CD4-positive, alpha-beta memory T cell (primary cell): ENCODE measurements around the gene CYTH1. TPM values are rescaled to one million over a fixed set of nuclear protein-coding genes. Genes with fewer than 3 reads are reported as not detected.
"Not testable (repeated sequence)": the region's sequence is repeated elsewhere in the genome, so short reads cannot be mapped to it uniquely, and the experiment has no call there.

Experiments
- CTCF ChIA-PET: fragments of 350-600 bp; sonication (Branson Sonifier 250); formaldehyde crosslinking; loops from one replicate; lab custom pipeline; 2021; ENCODE audit warnings: inconsistent platforms; ENCODE audit not compliant: partially characterized antibody; lab: Charles Lee
- POLR2A ChIA-PET: fragments of 350-600 bp; sonication (Branson Sonifier 250); formaldehyde crosslinking; loops from one replicate; lab custom pipeline; 2021; ENCODE audit not compliant: partially characterized antibody; lab: Charles Lee
- DNase-seq, 5 donors: peaks; one replicate each; pipeline versions ENCODE4 v3.0.0 to v3.0.0-alpha.2; 2020 to 2022; ENCODE audit warnings: mixed read lengths in 1 of 5
- H3K27ac ChIP-seq: one replicate; pipeline ENCODE4 v1.7.0; 2013; ENCODE audit warnings: low read depth, low read length
- H3K27me3 ChIP-seq: 2 replicates; pipeline ENCODE4 v1.7.0; 2013; ENCODE audit warnings: mild to moderate bottlenecking, low read length, moderate library complexity; ENCODE audit not compliant: insufficient read depth
- H3K36me3 ChIP-seq: 2 replicates; pipeline ENCODE4 v1.7.0; 2013; ENCODE audit warnings: mild to moderate bottlenecking, low read length, moderate library complexity; ENCODE audit not compliant: insufficient read depth
- H3K4me1 ChIP-seq: 2 replicates; pipeline ENCODE4 v1.7.0; 2013; ENCODE audit warnings: mild to moderate bottlenecking, low read length, moderate library complexity; ENCODE audit not compliant: insufficient read depth
- H3K4me3 ChIP-seq, 2 donors: one replicate each; pipeline ENCODE4 v1.7.0; 2013; ENCODE audit warnings: low read length in 2 of 2, mild to moderate bottlenecking in 1 of 2
- H3K9me3 ChIP-seq, 2 donors: one replicate each; pipeline ENCODE4 v1.7.0; 2013; ENCODE audit warnings: low read length in 2 of 2, control low read depth in 1 of 2; ENCODE audit not compliant: control insufficient read depth in 1 of 2
- H3K27ac Mint-ChIP-seq, 7 donors: one replicate each; pipeline ENCODE4 v1.8.0; 2020 to 2021; ENCODE audit warnings: mixed read lengths in 7 of 7, mild to moderate bottlenecking in 6 of 7, inconsistent platforms in 3 of 7, moderate library complexity in 3 of 7
- H3K27me3 Mint-ChIP-seq, 2 donors: one replicate each; pipeline ENCODE4 v1.8.0; 2020 to 2021; ENCODE audit warnings: mixed read lengths in 2 of 2
- H3K36me3 Mint-ChIP-seq, 2 donors: one replicate each; pipeline ENCODE4 v1.8.0; 2020 to 2021; ENCODE audit warnings: mixed read lengths in 2 of 2, inconsistent platforms in 1 of 2, mild to moderate bottlenecking in 1 of 2
- H3K4me1 Mint-ChIP-seq, 4 donors: one replicate each; pipeline ENCODE4 v1.8.0; 2020 to 2021; ENCODE audit warnings: mixed read lengths in 4 of 4, mild to moderate bottlenecking in 1 of 4
- H3K4me3 Mint-ChIP-seq, 8 donors: one replicate each; pipeline ENCODE4 v1.8.0; 2020 to 2021; ENCODE audit warnings: mixed read lengths in 8 of 8, mild to moderate bottlenecking in 7 of 8, moderate library complexity in 6 of 8, inconsistent platforms in 3 of 8
- H3K9me3 Mint-ChIP-seq, 8 donors: one replicate each; pipeline ENCODE4 v1.8.0; 2020 to 2021; ENCODE audit warnings: mixed read lengths in 8 of 8, mild to moderate bottlenecking in 5 of 8, inconsistent platforms in 3 of 8, moderate library complexity in 1 of 8
- intact Hi-C: fragments of 100-400 bp; cut with micrococcal nuclease; formaldehyde crosslinking; loops from one replicate; pipeline ENCODE4 v1.15.1; 2023
- polyA plus RNA-seq, 2 donors: library from polyadenylated mRNA; unstranded; fragments of 300-500 nt; fragmentation: Illumina TruSeq; gene quantifications; one replicate each; pipeline ENCODE4 v1.2.3, GENCODE V29; 2021
- total RNA-seq, 2 experiments: library from RNA; stranded (reverse); gene quantifications; one replicate each; pipeline ENCODE4 v1.2.3, GENCODE V29; 2021

CYTH1 gene
- total and polyA plus RNA-seq, 4 experiments from 2014 or later: 271 to 390 (median 375) TPM

DNA sequence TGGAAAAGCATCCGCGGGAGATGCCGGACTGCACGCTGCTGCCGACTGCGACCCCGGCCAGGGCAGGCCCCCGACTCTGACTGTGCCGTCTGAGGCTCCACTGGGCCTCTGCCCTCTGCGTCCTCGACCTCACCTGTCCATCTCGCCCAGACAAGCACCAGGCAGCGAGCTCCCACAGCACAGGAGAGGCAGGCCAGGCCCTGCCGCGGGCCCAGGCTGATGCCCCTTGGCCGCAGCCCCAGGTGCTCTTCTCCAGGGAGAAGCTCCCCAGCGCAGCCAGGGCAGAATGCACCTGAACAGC is 106.8 kb downstream of the CYTH1 start:
- Mint-ChIP-seq H3K9me3 (peaks cover 0 to 15% (median 0%) of the 10 kb centered on the region in 8 donors), H3K27me3 (no peaks in the 10 kb centered on the region), H3K36me3 (peaks cover 62 to 94% of the 10 kb centered on the region in 2 donors), H3K4me1 (peaks cover 4 to 10% (median 6%) of the 10 kb centered on the region in 4 donors), H3K27ac (peak overlapping the region in 1 of 7 donors; percentile 82), H3K4me3 (no peak overlapping the region)
- H3K27ac ChIP-seq: no peak overlapping the region
- no peak overlapping the region for H3K4me3 ChIP-seq
- no peaks in the 10 kb centered on the region for H3K9me3 ChIP-seq
- no peaks in the 10 kb centered on the region for H3K4me1 ChIP-seq
- peaks cover 77% of the 10 kb centered on the region for H3K36me3 ChIP-seq
- ChIA-PET POLR2A (interaction anchor here (0.7 to 1.4 kb wide), 2 partner anchors 9 to 215 kb away, joined by 3 read pairs; no protein-coding TSS in a partner anchor), CTCF (interaction anchor here (2.4 kb wide), 1 partner anchor 34 kb away, joined by 6 read pairs; no protein-coding TSS in a partner anchor)
- intact Hi-C loops: no loop called here
- no peaks in the 10 kb centered on the region for H3K27me3 ChIP-seq
- no peak for DNase-seq

DNA sequence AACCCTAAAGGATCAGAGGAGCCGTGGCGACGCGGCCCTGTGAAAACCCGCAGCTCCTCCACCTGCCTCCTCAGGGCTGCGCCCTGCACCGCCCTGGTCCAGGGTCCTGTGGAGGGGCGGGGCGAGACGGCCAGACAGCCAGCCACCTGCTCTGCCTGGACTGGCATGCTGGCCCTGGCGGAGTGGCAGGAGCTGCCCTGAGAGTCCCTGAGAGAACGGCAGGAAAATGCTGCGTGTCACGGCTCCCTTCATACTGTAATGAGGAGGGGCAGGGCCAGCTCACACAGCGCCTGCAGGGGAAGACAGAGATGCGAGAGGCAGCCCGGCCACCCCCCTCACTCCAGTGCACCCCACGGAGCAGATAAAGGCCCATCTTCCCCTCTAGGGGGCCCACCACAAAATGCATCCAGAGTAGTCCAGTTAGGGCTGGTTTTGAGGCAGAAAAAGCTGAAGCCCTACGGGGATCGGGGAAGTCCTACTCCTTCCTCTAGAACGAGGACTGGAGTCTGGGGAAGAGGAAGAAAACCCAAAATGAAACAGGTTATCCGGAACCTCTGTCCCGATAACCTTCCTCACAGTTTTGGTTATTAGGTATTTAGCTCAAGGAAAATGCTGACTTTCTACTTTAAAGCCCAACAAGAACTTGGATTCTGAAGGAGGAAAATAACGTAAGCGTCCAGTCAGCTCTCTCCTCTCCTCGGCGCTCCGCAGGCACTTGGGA is 107.3 kb downstream of the CYTH1 start:
- ChIA-PET CTCF (no interaction called here), POLR2A (interaction anchor here (1.4 kb wide), 1 partner anchor 9 kb away, joined by 3 read pairs; no protein-coding TSS in a partner anchor)
- Histone ChIP-seq H3K27me3 (no peaks in the 10 kb centered on the region), H3K4me1 (no peaks in the 10 kb centered on the region), H3K9me3 (no peaks in the 10 kb centered on the region), H3K27ac (no peak overlapping the region), H3K4me3 (no peak overlapping the region), H3K36me3 (peaks cover 72% of the 10 kb centered on the region)
- peaks cover 4 to 13% (median 8%) of the 10 kb centered on the region in 4 donors for H3K4me1 Mint-ChIP-seq
- intact Hi-C loops: no loop called here
- peak overlapping the region in 2 of 7 donors; percentile 74 to 82 for H3K27ac Mint-ChIP-seq
- DNase-seq: peak in 1 of 5 donors; percentile 36
- H3K4me3 Mint-ChIP-seq: no peak overlapping the region
- H3K36me3 Mint-ChIP-seq: peaks cover 57 to 93% of the 10 kb centered on the region in 2 donors
- H3K9me3 Mint-ChIP-seq: peaks cover 0 to 14% (median 0%) of the 10 kb centered on the region in 8 donors
- H3K27me3 Mint-ChIP-seq: no peaks in the 10 kb centered on the region

- POLR2A ChIA-PET: interaction anchor here (1.4 kb wide), 1 partner anchor 8 kb away, joined by 3 read pairs; no protein-coding TSS in a partner anchor
- no peak overlapping the region for H3K4me3 Mint-ChIP-seq
- Histone ChIP-seq H3K4me3 (no peak overlapping the region), H3K27ac (no peak overlapping the region), H3K36me3 (peaks cover 66% of the 10 kb centered on the region), H3K4me1 (no peaks in the 10 kb centered on the region), H3K9me3 (no peaks in the 10 kb centered on the region), H3K27me3 (no peaks in the 10 kb centered on the region)
- CTCF ChIA-PET: no interaction called here
- peak overlapping the region in 1 of 7 donors; percentile 82 for H3K27ac Mint-ChIP-seq
- peaks cover 54 to 92% of the 10 kb centered on the region in 2 donors for H3K36me3 Mint-ChIP-seq
- intact Hi-C loops: no loop called here
- peaks cover 8 to 18% (median 12%) of the 10 kb centered on the region in 4 donors for H3K4me1 Mint-ChIP-seq
- H3K9me3 Mint-ChIP-seq: peaks cover 0 to 19% (median 0%) of the 10 kb centered on the region in 8 donors
- no peak for DNase-seq
- H3K27me3 Mint-ChIP-seq: no peaks in the 10 kb centered on the region
Measured at GRCh38 chr17:78674156-78674555, 107.9 kb downstream of the CYTH1 start.

- Mint-ChIP-seq H3K27me3 (no peaks in the 10 kb centered on the region), H3K27ac (peak overlapping the region in 5 of 7 donors; percentile 8 to 82 (median 65)), H3K4me1 (peaks cover 11 to 22% (median 15%) of the 10 kb centered on the region in 4 donors), H3K36me3 (peaks cover 46 to 88% of the 10 kb centered on the region in 2 donors), H3K9me3 (peaks cover 0 to 18% (median 0%) of the 10 kb centered on the region in 8 donors), H3K4me3 (peak overlapping the region in 1 of 8 donors; percentile 41)
- Histone ChIP-seq H3K36me3 (peaks cover 58% of the 10 kb centered on the region), H3K27ac (no peak overlapping the region), H3K9me3 (no peaks in the 10 kb centered on the region), H3K4me3 (no peak overlapping the region), H3K4me1 (no peaks in the 10 kb centered on the region), H3K27me3 (no peaks in the 10 kb centered on the region)
- no peak for DNase-seq
- ChIA-PET POLR2A (no interaction called here), CTCF (no interaction called here)
- intact Hi-C loops: no loop called here
Measured at GRCh38 chr17:78673395-78673794, 108.7 kb downstream of the CYTH1 start.

GRCh38 chr17:78672871-78673371 is 109.2 kb downstream of the CYTH1 start:
- H3K4me3 Mint-ChIP-seq: peak overlapping the region in 1 of 8 donors; percentile 41
- peaks cover 55% of the 10 kb centered on the region for H3K36me3 ChIP-seq
- peaks cover 11 to 27% (median 19%) of the 10 kb centered on the region in 4 donors for H3K4me1 Mint-ChIP-seq
- intact Hi-C loops: no loop called here
- POLR2A ChIA-PET: no interaction called here
- peaks cover 0 to 16% (median 0%) of the 10 kb centered on the region in 8 donors for H3K9me3 Mint-ChIP-seq
- H3K9me3 ChIP-seq: no peaks in the 10 kb centered on the region
- peaks cover 45 to 85% of the 10 kb centered on the region in 2 donors for H3K36me3 Mint-ChIP-seq
- H3K4me3 ChIP-seq: no peak overlapping the region
- H3K27ac Mint-ChIP-seq: peak overlapping the region in 5 of 7 donors; percentile 8 to 82 (median 59)
- H3K27me3 Mint-ChIP-seq: no peaks in the 10 kb centered on the region
- no peak overlapping the region for H3K27ac ChIP-seq
- H3K4me1 ChIP-seq: peaks cover 3% of the 10 kb centered on the region
- DNase-seq: no peak
- H3K27me3 ChIP-seq: no peaks in the 10 kb centered on the region
- CTCF ChIA-PET: no interaction called here

GRCh38 chr17:78672005-78672404 is 110.1 kb downstream of the CYTH1 start:
- peaks cover 45% of the 10 kb centered on the region for H3K36me3 ChIP-seq

GRCh38 chr17:78671726-78672001 is 110.4 kb downstream of the CYTH1 start:
- H3K4me3 ChIP-seq, intact Hi-C loops, H3K27me3 Mint-ChIP-seq, DNase-seq, H3K9me3 ChIP-seq, H3K27ac ChIP-seq, POLR2A ChIA-PET, H3K4me3 Mint-ChIP-seq, CTCF ChIA-PET, H3K27me3 ChIP-seq: not testable (repeated sequence)
- Histone ChIP-seq H3K4me1 (peaks cover 15% of the 10 kb centered on the region), H3K36me3 (peaks cover 42% of the 10 kb centered on the region)
- peaks cover 19 to 40% (median 30%) of the 10 kb centered on the region in 4 donors for H3K4me1 Mint-ChIP-seq
- peaks cover 0 to 21% (median 0%) of the 10 kb centered on the region in 8 donors for H3K9me3 Mint-ChIP-seq
- H3K27ac Mint-ChIP-seq: peak overlapping the region in 4 of 7 donors; percentile 73 to 90 (median 83)
- H3K36me3 Mint-ChIP-seq: peaks cover 40 to 76% of the 10 kb centered on the region in 2 donors

More at GRCh38 chr17:78672005-78672404, 110.1 kb downstream of the CYTH1 start:
- Histone ChIP-seq H3K4me3 (no peak overlapping the region), H3K4me1 (peaks cover 12% of the 10 kb centered on the region), H3K9me3 (no peaks in the 10 kb centered on the region), H3K27me3 (no peaks in the 10 kb centered on the region), H3K27ac (no peak overlapping the region)
- Mint-ChIP-seq H3K9me3 (peaks cover 0 to 18% (median 0%) of the 10 kb centered on the region in 8 donors), H3K36me3 (peaks cover 40 to 79% of the 10 kb centered on the region in 2 donors), H3K4me3 (no peak overlapping the region), H3K4me1 (peaks cover 15 to 36% (median 26%) of the 10 kb centered on the region in 4 donors), H3K27ac (peak overlapping the region in 2 of 7 donors; percentile 27 to 82), H3K27me3 (no peaks in the 10 kb centered on the region)
- ChIA-PET POLR2A (no interaction called here), CTCF (no interaction called here)
- no peak for DNase-seq
- intact Hi-C loops: no loop called here
